NCI-H2029 (cell line): Measurements from ENCODE around the gene ALG1.
"Not testable (repeated sequence)": the region's sequence is repeated elsewhere in the genome, so short reads cannot be mapped to it uniquely, and the experiment has no call there.

Experiments
- DNase-seq: peaks from one replicate; lab custom pipeline; 2025; lab: John Stamatoyannopoulos, UW

ALG1 gene

DNA sequence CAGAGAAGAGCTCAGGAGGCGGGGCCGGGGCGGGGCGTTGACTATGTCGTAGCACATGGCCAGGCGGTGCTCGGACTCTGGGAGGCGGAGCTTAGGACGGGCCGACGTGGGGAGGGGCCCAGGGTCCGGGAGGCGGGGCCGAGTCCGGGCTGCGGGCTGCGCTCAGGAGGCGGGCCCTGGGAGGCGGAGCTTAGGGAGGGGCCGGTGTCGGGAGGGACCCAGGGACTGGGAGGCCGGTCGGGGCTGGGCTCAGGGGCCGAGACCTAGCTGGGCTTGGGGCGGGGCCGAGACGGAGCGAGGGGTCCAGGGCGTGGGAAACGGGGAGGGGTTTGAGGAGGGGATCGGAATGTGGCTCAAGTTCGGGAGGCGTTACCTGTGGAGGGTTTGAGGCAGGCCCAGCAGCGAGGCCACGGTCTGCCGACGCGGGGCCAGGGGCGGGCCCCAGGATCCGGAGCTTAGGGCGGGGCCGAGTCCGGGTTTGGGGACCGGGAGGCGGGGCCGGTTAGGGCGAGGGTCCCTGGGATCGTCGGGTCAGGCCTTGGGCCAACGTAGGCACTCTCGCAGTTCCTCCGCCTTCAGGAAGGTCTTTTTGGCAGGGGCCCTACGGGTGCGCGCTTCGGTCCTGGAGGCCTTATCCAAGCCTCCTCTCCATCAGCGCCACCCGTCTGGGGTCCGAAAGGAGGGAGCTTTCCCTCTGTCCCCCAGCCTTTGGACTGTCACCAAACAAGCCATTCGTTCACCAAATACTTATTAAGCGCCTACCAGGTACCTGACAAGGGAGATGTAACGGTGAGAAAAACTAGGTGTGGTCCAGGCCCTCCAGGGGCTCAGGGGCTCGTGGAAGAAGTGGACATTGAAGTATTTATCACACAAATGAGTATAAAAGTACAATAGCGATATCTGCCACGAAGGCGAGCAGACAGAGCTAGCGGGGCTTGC is 26.8 kb downstream of the ALG1 start:
- peak; percentile 3 for DNase-seq

DNA sequence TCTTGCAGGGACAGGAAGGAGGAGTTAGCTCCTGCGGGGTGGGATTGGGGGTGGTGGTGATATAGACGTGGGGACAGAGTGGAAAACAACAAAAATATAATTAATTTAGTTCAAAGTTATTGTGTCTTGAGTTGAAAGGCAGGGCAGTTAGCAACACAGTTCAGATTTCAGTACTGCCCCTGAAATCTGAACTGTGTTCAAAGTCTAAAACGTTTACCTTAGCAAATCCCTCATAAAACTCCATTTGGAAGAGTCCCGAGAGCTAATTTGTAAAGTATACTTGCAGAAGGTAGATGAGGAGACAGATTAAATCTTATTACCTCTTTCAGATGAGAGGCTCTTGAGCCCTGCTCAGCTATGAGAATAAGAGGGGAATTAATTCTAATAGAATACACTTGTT is 27.5 kb downstream of the ALG1 start:
- not testable (repeated sequence) for DNase-seq

GRCh38 chr16:5103296-5104032 is 31.8 kb downstream of the ALG1 start:
- DNase-seq = not testable (repeated sequence)

GRCh38 chr16:5105039-5105438 is 33.4 kb downstream of the ALG1 start:
- not testable (repeated sequence) for DNase-seq

DNA sequence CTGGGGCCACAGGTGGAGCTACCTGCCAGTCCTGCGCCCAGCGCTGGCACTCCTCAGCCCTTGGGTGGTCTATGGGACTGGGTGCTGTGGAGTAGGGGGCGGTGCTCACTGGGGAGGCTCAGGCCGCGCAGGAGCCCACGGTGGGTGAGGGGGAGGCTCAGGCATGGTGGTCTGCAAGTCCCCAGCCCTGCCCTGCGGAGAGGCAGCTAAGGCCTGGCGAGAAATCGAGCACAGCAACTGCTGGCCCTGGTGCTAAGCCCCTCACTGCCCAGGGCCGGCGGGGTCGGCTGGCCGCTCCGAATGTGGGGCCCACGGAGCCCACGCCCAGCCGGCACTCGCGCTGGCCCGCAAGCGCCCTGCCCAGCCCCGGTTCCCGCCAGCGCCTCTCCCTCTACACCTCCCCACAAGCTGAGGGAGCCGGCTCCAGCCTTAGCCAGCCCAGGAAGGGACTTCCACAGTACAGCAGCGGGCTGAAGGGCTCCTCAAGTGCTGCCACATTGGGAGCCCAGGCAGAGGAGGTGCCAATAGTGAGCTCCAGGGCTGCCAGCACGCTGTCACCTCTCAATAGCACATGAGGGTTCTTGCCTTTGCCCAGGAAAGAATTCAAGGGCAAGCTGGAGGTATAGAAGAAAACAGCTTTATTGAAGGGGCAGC is 37.0 kb downstream of the ALG1 start:
- DNase-seq = no peak

DNA sequence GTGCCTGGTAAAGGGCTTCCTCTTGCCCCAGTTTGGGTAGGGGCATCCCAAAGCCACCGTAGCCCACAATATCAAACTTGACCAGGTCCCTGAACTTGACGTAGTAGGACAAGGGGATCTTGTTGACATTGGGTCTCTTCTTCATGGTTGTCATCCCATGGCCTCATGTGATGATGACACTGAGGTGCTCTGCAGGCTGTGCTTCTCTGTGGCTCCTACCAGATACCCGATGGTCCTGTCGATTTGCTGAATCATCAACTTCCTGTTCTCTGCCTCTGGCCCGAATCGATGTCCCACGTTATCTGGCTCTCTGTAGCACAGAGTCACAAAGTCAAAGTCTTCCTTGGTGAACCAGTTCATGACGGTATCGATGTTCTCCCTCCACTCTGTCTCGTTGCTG is 39.3 kb downstream of the ALG1 start:
- DNase-seq = not testable (repeated sequence)

DNA sequence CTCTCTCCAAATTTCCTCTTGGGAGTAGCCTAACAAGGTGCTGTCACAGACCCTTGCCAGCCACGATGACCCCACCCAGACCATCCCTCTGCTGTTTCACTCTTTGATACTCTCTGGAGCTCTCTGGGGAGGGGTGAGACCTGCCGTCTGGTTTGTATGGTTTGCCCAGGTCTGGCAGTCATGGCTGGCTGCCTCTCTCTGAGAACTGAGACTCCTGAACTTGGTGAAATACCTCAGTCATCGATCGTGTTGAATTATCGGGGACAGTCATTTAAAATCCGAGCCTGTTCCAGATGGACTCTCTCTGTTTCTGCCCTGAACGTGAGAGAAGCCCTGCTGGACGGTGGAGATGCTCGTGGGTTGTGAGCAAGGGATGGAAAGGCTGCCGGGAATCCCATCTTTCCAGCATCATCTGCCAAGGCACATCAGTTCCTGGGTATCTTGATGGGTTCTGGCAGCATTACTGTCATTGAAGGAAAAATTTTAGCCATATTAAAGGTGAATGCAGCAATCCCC is 45.2 kb downstream of the ALG1 start:
- not testable (repeated sequence) for DNase-seq

DNA sequence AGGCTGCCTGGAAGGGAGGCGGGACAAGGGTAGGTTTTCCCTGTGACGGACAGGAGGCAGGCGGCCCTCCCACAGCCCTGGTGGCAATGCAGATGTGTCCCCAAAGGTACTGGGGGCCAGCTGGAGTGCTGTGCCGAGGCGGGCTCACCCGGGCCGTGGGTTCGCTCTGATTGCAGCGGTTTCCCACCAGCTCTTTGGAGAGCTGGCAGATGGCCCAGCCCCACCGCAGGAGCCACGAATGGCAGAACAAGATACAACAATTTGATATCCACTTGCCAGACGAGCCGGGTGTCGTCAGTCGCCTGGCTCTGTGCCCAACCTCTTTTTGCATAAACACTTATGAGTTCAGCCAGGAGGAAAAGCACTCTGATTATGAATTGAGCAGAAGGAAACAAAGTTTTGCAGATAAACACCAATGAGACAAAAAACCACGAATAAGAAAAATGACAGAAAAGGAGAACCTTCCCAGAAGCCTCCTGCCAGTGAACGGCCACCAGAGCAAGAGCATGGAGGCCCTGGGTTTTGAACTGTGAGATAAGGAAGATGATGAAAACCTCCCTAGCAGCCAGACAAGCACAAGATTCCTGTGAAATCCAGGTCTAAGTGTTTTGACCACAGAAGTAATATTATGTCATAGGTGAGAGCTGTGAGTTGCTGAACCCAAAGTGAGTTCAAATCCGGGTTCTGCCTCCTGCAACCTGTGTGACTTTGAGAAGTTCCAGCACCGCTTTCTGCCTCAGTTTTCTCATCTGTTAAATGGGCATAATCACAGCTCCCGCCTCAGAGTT is 45.9 kb downstream of the ALG1 start:
- peak; percentile 72 for DNase-seq

GRCh38 chr16:5131467-5132004 is 59.9 kb downstream of the ALG1 start:
- not testable (repeated sequence) for DNase-seq

DNA sequence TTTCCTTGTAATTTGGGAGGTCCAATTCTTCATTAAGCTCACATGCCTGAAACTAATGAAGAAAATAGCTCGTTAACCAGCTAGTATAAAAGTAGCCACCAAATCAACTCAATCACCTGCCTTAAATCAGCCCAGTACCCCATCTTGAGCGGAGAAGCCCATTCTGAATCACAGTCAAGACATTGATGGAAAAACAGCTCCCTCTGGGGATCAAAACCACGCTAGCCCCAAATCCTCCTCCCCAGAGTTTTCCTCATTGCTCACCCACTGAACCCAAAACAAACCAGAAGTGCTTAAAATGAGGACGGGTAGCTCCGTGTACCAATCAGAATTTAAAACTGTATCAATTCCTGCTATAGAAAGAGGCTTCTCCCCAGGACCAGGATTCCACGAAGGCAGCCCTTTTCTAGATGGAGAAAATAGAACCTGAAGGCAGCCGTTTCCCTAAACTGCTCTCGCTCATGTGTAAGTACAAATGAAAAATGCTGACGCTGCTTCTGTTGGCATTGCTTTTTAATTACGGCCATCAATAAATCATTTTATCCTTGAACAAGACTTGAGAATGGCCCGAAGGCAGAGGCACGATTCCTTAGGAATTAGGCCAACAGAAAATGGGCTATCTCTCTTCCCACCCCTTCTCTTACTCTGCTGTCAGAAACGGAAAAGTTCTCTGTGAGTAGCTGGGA is 61.4 kb downstream of the ALG1 start:
- not testable (repeated sequence) for DNase-seq

DNA sequence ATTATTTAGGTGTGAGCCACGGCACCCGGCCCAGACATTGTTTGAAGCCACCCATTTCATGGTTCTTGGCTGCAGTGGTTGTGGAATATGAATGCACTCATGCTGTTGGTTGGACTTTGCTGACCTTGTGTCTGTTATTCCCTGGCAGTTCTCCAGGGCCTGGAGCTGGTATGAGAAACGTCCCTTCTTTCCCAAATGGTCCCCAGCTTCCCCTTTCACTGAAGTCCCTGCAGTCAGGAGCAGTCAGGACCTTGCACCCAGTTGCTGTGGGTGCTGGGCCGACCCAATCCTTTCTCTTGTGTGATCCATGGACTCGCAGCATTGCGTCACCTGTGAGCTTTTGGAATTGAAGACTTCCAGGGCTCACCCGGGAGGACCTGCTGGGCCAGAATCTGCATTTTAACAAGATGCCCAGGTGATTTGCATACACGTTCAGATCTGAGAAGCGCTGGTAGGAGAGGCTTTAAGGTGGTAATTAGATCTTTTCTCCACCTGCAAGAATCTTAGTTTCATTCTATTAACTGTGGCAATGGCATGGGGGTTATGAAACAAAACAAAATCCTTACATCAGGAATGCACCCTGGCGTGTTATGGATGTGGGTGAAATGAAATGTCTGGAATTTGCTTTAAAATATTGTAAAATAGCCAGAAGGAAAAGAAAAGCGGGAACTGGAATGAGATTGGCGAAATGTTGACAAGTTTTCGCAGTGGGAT is 63.3 kb downstream of the ALG1 start:
- DNase-seq = not testable (repeated sequence)
